ENCODE measurements around the gene NMD3. TPM values are rescaled to one million over a fixed set of nuclear protein-coding genes. Genes with fewer than 3 reads are reported as not detected.

NMD3 gene
- polyA plus RNA-seq, 1 donor = 46.7 TPM

DNA sequence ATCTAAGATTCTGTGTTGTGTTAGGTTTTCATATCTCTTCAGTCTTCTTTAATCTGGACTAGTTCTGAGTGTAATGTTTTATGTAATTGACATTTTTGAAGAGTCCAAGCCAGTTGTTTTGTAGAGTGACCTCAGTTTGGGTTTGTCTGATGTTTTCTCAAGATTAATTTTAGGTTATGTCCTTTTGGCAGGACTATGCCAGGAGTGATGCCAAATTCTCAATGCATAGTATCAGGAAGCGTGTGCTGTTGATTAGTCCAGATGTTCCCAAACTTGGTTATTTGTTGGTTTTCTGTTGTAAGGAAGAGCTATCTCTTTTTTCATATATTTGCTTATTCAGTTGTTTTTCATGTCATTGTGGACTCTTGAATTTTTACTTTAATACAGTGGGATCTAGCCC, 32.6 kb downstream of the NMD3 start:
- Histone ChIP-seq H3K9me3 (ENCODE audit: control insufficient read depth, low read depth, low read length) (no peaks in the 10 kb centered on the region), H3K4me3 (ENCODE audit: low read length) (no peak overlapping the region), H3K36me3 (ENCODE audit: control insufficient read depth, insufficient read depth, low read length) (peaks cover 43% of the 10 kb centered on the region), H3K27ac (ENCODE audit: low read length) (no peak overlapping the region), H3K27me3 (ENCODE audit: control insufficient read depth, insufficient read depth, low read length) (no peaks in the 10 kb centered on the region), H3K4me1 (ENCODE audit: control insufficient read depth, insufficient read depth, low read length) (no peaks in the 10 kb centered on the region)
- WGBS (ENCODE audit: insufficient coverage, low lambda C conversion rate) = no CpG with 5 or more reads among the region's 1 CpG
- DNase-seq = no peak

DNA sequence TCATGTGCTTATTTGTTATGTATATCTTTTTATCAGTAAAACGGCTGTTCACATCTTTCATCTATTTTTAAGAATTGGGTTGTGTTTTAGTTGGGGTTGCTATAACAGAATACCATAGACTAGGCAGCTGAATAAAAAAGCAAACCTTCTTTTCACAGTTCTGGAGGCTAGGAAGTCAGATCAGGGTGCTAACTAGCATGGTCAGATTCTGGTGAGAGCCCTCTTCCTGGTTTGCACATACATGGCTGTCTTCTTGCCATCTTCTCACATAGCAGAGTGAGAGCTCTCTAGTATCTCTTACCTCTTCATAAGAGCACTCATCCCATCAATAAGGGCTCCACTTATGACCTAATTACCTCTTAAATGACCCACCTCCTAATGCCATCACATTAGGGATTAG, 33.8 kb downstream of the NMD3 start:
- Histone ChIP-seq H3K9me3 (ENCODE audit: control insufficient read depth, low read depth, low read length) (no peaks in the 10 kb centered on the region), H3K27ac (ENCODE audit: low read length) (no peak overlapping the region)
- WGBS (ENCODE audit: insufficient coverage, low lambda C conversion rate) = 86% methylated on average over 1 of the region's 1 CpG

DNA sequence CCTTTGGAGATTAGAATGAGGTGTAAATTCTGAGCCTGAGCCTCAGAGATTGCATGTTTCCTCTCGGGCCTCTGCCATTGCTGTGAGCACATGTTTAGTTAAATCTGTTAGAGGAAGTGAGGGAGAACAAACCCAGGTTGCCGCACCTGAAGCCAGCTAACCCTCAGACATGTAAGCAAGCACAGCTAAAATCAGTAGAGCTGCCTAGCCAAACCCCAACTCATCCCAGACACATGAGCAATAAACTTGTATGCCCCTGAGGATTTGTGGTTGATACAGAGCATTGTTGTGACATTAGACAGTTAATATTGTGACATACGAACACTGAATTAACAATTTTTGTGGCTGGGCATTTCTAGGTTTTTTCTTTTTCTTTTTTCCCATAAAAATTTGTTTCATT, 41.9 kb downstream of the NMD3 start:
- Histone ChIP-seq H3K9me3 (ENCODE audit: control insufficient read depth, low read depth, low read length) (no peaks in the 10 kb centered on the region), H3K4me1 (ENCODE audit: control insufficient read depth, insufficient read depth, low read length) (no peaks in the 10 kb centered on the region), H3K27ac (ENCODE audit: low read length) (no peak overlapping the region), H3K27me3 (ENCODE audit: control insufficient read depth, insufficient read depth, low read length) (no peaks in the 10 kb centered on the region), H3K36me3 (ENCODE audit: control insufficient read depth, insufficient read depth, low read length) (peaks cover 11% of the 10 kb centered on the region), H3K4me3 (ENCODE audit: low read length) (no peak overlapping the region)
- DNase-seq = no peak
- WGBS (ENCODE audit: insufficient coverage, low lambda C conversion rate) = 100% methylated on average over 1 of the region's 3 CpGs

More for the DNA sequence above, 33.8 kb downstream of the NMD3 start:
- Histone ChIP-seq H3K27me3 (ENCODE audit: control insufficient read depth, insufficient read depth, low read length) (no peaks in the 10 kb centered on the region), H3K36me3 (ENCODE audit: control insufficient read depth, insufficient read depth, low read length) (peaks cover 36% of the 10 kb centered on the region), H3K4me3 (ENCODE audit: low read length) (no peak overlapping the region), H3K4me1 (ENCODE audit: control insufficient read depth, insufficient read depth, low read length) (no peaks in the 10 kb centered on the region)
- no peak for DNase-seq

DNA sequence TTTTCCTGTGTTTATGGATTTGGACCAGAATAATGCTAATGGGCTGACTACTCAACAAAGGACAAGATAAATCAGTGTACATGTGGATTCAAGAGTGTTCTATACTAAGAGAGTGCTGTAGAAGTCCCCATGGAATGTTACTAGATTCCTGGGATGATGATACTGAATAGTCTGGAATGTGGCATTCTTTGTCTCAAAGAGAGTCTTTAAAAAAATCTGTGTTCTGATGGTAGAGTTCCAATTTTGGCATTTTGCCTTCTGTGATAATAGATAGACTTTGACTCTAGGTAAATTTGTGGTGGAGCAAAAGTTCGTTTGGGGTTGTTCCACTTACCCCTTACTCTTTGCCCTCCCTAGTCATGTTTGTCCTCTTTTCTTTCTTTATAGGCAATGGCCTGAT, 43.7 kb downstream of the NMD3 start:
- Histone ChIP-seq H3K27me3 (ENCODE audit: control insufficient read depth, insufficient read depth, low read length) (no peaks in the 10 kb centered on the region), H3K4me3 (ENCODE audit: low read length) (no peak overlapping the region), H3K4me1 (ENCODE audit: control insufficient read depth, insufficient read depth, low read length) (no peaks in the 10 kb centered on the region), H3K9me3 (ENCODE audit: control insufficient read depth, low read depth, low read length) (no peaks in the 10 kb centered on the region), H3K36me3 (ENCODE audit: control insufficient read depth, insufficient read depth, low read length) (peaks cover 9% of the 10 kb centered on the region), H3K27ac (ENCODE audit: low read length) (no peak overlapping the region)
- no peak for DNase-seq
- WGBS (ENCODE audit: insufficient coverage, low lambda C conversion rate) = no CpG with 5 or more reads among the region's 1 CpG

DNA sequence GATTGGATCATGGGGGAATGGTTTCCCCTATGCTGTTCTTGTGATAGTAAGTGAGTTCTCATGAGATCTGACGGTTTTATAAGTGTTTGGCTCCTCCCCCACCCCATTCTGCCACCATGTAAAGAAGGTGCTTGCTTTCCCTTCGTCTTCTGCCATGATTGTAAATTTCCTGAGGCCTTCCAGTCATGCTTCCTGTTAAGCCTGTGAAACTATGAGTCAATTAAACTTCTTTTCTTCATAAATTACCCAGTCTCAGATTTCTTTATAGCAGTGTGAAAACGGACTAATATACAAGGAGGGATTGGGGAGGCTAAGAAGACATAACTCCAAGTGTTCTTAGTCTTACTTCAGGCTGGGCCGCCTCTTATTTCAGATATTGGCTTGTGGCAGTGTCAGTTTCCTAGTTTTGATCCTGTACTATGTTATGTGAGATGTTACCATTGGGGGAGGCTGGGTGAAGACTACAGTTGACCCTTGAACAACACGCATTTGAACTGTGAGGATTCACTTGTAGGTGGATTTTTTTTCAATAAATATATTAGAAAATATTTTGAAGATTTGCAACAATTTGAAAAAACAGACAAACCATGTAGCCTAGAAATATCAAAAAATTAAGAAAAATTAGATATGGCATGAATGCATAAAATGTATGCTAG, 44.9 kb downstream of the NMD3 start:
- H3K36me3 ChIP-seq (ENCODE audit: control insufficient read depth, insufficient read depth, low read length) = peaks cover 9% of the 10 kb centered on the region
- no peaks in the 10 kb centered on the region for H3K9me3 ChIP-seq (ENCODE audit: control insufficient read depth, low read depth, low read length)
- no peak for DNase-seq
- no peak overlapping the region for H3K4me3 ChIP-seq (ENCODE audit: low read length)
- no peak overlapping the region for H3K27ac ChIP-seq (ENCODE audit: low read length)
- WGBS (ENCODE audit: insufficient coverage, low lambda C conversion rate) = 92% methylated on average over 2 of the region's 5 CpGs
- H3K4me1 ChIP-seq (ENCODE audit: control insufficient read depth, insufficient read depth, low read length) = no peaks in the 10 kb centered on the region
- no peaks in the 10 kb centered on the region for H3K27me3 ChIP-seq (ENCODE audit: control insufficient read depth, insufficient read depth, low read length)

DNA sequence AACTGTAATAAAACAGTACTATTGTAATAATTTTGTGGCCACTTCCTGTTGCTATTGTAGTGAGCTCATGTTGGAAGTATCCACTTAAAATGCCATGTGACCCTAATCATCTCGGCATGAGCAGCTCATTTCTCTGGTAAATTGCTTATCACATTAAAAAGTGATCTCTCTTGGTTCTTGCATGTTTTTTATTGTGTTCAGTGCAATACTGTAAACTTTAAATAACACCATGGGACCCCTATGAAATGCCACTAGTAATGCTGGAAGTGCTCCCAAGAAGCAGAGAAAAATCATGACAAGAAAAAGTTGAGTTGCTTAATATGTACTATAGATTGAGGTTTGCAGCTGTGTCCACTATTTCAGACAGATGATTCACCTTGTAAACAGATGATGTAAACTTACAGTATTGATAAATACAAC, 45.6 kb downstream of the NMD3 start:
- peaks cover 9% of the 10 kb centered on the region for H3K36me3 ChIP-seq (ENCODE audit: control insufficient read depth, insufficient read depth, low read length)
- whole genome bisulfite sequencing (ENCODE audit: insufficient coverage, low lambda C conversion rate) = no CpG with 5 or more reads among the region's 1 CpG
- peak; percentile 1 to 40 for DNase-seq
- H3K4me1 ChIP-seq (ENCODE audit: control insufficient read depth, insufficient read depth, low read length) = no peaks in the 10 kb centered on the region
- H3K4me3 ChIP-seq (ENCODE audit: low read length) = no peak overlapping the region
- no peak overlapping the region for H3K27ac ChIP-seq (ENCODE audit: low read length)
- no peaks in the 10 kb centered on the region for H3K9me3 ChIP-seq (ENCODE audit: control insufficient read depth, low read depth, low read length)
- no peaks in the 10 kb centered on the region for H3K27me3 ChIP-seq (ENCODE audit: control insufficient read depth, insufficient read depth, low read length)

DNA sequence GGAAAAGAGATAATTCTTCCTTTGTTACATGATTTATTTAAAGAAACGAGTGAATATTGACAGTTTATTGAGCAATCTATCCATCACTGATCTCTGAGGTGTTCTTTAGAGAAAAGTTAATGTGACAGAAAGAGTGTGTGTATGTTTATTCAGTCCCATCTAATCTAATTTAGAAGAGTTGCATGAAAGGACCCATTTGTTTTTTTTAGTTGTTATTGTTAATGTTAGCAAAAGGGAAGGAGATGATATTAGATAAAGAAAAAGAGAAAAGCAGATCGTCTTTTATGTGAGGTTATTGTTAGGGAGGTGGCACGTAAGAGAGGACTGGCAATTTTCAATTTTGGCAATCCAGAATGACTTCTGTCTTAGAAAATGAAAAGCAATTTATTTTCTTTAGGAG, 46.5 kb downstream of the NMD3 start:
- DNase-seq = no peak
- Histone ChIP-seq H3K36me3 (ENCODE audit: control insufficient read depth, insufficient read depth, low read length) (peaks cover 9% of the 10 kb centered on the region), H3K4me1 (ENCODE audit: control insufficient read depth, insufficient read depth, low read length) (no peaks in the 10 kb centered on the region), H3K27ac (ENCODE audit: low read length) (no peak overlapping the region), H3K9me3 (ENCODE audit: control insufficient read depth, low read depth, low read length) (no peaks in the 10 kb centered on the region), H3K4me3 (ENCODE audit: low read length) (no peak overlapping the region), H3K27me3 (ENCODE audit: control insufficient read depth, insufficient read depth, low read length) (no peaks in the 10 kb centered on the region)
- WGBS (ENCODE audit: insufficient coverage, low lambda C conversion rate) = 100% methylated on average over 1 of the region's 3 CpGs

DNA sequence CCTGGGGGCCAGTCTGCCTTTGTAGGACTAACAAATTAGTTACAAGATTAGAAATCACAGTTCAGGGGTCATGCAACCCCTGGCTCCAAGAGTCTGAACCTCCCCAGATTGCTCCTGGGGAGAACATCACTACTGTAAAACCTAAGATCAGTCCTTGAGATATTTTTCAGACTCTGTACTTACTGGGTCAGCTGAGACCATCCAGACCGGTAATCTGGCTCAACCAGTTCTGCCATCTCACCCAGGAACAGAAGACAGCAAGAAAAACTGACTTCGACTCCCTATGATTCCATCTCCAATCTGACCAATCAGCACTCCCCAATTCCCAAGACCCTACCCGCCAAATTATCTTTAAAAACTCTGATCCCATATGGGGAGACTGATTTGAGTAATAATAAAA, 47.5 kb downstream of the NMD3 start:
- WGBS (ENCODE audit: insufficient coverage, low lambda C conversion rate) = no CpG with 5 or more reads among the region's 3 CpGs
- peaks cover 9% of the 10 kb centered on the region for H3K36me3 ChIP-seq (ENCODE audit: control insufficient read depth, insufficient read depth, low read length)
- H3K9me3 ChIP-seq (ENCODE audit: control insufficient read depth, low read depth, low read length) = no peaks in the 10 kb centered on the region
- no peak overlapping the region for H3K4me3 ChIP-seq (ENCODE audit: low read length)
- H3K27me3 ChIP-seq (ENCODE audit: control insufficient read depth, insufficient read depth, low read length) = no peaks in the 10 kb centered on the region
- H3K4me1 ChIP-seq (ENCODE audit: control insufficient read depth, insufficient read depth, low read length) = no peaks in the 10 kb centered on the region
- no peak overlapping the region for H3K27ac ChIP-seq (ENCODE audit: low read length)
- peak in 1 of 2 donors; percentile 51 for DNase-seq

DNA sequence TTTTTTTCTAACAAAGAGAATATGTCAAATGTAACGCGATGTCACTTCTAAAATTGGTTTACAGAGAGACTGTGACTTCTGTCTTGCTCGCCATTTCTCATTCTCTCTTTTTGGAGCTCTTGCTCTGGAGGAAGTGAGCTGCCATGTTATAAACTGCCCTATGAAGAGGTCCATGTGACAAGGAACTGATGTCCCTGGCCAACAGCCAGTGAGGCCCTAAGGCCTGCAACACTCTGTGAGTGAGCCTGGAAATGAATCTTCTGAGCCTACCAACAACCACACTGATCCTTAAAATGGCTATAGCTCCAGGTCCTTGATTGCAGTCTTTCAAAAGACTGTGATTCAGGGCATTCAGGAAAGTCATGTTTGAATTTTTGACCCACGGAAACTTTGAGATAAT, 49.9 kb downstream of the NMD3 start:
- Histone ChIP-seq H3K27ac (ENCODE audit: low read length) (no peak overlapping the region), H3K36me3 (ENCODE audit: control insufficient read depth, insufficient read depth, low read length) (no peaks in the 10 kb centered on the region), H3K9me3 (ENCODE audit: control insufficient read depth, low read depth, low read length) (no peaks in the 10 kb centered on the region), H3K4me1 (ENCODE audit: control insufficient read depth, insufficient read depth, low read length) (no peaks in the 10 kb centered on the region), H3K27me3 (ENCODE audit: control insufficient read depth, insufficient read depth, low read length) (no peaks in the 10 kb centered on the region), H3K4me3 (ENCODE audit: low read length) (no peak overlapping the region)
- no CpG with 5 or more reads among the region's 4 CpGs for WGBS (ENCODE audit: insufficient coverage, low lambda C conversion rate)
- DNase-seq = no peak

DNA sequence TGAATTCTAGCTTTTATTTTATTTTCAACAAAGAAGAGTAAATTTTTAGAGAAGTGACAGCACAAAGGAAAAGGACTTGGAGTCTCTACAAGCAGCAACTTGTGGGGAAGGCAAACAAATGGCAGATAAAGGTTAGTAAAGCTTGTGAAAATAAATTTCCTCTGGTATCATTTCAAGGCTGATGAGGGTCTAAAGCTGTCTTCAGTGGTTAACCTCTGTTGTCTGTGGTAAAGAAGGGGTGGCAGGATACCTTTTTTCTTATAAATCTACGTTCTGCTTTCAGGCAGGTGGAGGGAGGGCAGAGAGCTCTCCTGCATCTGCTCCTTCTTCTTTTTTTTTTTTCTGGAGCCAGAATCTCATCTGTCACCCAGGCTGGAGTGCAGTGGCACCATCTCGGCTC, 50.5 kb downstream of the NMD3 start:
- Histone ChIP-seq H3K4me3 (ENCODE audit: low read length) (no peak overlapping the region), H3K4me1 (ENCODE audit: control insufficient read depth, insufficient read depth, low read length) (no peaks in the 10 kb centered on the region), H3K27me3 (ENCODE audit: control insufficient read depth, insufficient read depth, low read length) (no peaks in the 10 kb centered on the region), H3K9me3 (ENCODE audit: control insufficient read depth, low read depth, low read length) (no peaks in the 10 kb centered on the region), H3K27ac (ENCODE audit: low read length) (no peak overlapping the region), H3K36me3 (ENCODE audit: control insufficient read depth, insufficient read depth, low read length) (no peaks in the 10 kb centered on the region)
- WGBS (ENCODE audit: insufficient coverage, low lambda C conversion rate) = no CpG with 5 or more reads among the region's 2 CpGs
- DNase-seq = no peak

DNA sequence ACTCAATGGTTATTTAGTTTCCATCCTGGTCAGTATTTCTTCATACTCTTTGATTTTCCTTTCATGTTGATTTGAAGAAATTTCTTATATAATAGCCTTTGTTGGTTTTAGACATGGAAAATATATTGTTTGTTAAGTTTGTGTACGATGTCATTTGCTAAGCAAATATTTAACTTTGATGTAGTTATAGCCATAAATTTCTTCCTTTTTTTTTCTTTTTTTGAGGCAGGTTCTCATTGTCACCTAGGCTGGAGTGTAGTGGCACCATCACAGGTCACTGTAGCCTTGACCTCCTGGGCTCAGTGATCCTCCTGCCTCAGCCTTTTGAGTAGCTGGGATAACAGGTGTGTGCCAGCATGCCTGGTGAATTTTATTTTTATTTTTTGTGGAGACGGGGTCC, 51.4 kb downstream of the NMD3 start:
- Histone ChIP-seq H3K9me3 (ENCODE audit: control insufficient read depth, low read depth, low read length) (no peaks in the 10 kb centered on the region), H3K27ac (ENCODE audit: low read length) (no peak overlapping the region), H3K36me3 (ENCODE audit: control insufficient read depth, insufficient read depth, low read length) (no peaks in the 10 kb centered on the region), H3K4me3 (ENCODE audit: low read length) (no peak overlapping the region), H3K27me3 (ENCODE audit: control insufficient read depth, insufficient read depth, low read length) (no peaks in the 10 kb centered on the region), H3K4me1 (ENCODE audit: control insufficient read depth, insufficient read depth, low read length) (no peaks in the 10 kb centered on the region)
- no peak for DNase-seq
- no CpG with 5 or more reads among the region's 2 CpGs for WGBS (ENCODE audit: insufficient coverage, low lambda C conversion rate)
